Fibroblast of villous mesenchyme (primary cell): ENCODE measurements around the gene CITED4. TPM values are rescaled to one million over a fixed set of nuclear protein-coding genes. Genes with fewer than 3 reads are reported as not detected.
A peak's percentile ranks its signal among the peaks of the same experiment; 100 is the strongest.

Experiments used
- DNase-seq: peaks from one replicate; pipeline ENCODE4 v3.0.0-alpha.2; 2010; ENCODE audit warnings: low read depth
- H3K4me3 ChIP-seq: 2 replicates; pipeline ENCODE4 v1.5.1; 2011; ENCODE audit warnings: low read depth, mild to moderate bottlenecking, low read length
- CTCF ChIP-seq: IDR thresholded peaks from 2 replicates; pipeline ENCODE4 v1.5.1; 2012; ENCODE audit warnings: low read depth, mild to moderate bottlenecking, low read length; ENCODE audit not compliant: insufficient read depth
- total RNA-seq: library from RNA; depleted of rRNA; stranded (reverse); fragments of >200 nt; gene quantifications from 2 replicates; pipeline ENCODE4 v1.2.3, GENCODE V29; 2012

CITED4 gene, protein sequence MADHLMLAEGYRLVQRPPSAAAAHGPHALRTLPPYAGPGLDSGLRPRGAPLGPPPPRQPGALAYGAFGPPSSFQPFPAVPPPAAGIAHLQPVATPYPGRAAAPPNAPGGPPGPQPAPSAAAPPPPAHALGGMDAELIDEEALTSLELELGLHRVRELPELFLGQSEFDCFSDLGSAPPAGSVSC
- 1.7 and 5.2 TPM in 2 replicates for total RNA-seq

GRCh38 chr1:40862008-40862863 is at the start of gene CITED4:
CITED4 (minus strand) TSS chr1:40862363; CDS start chr1:40862127, 236 bp downstream.
- TF ChIP-seq CTCF, result no peak
- DNase-seq, result peak; percentile 90

DNA sequence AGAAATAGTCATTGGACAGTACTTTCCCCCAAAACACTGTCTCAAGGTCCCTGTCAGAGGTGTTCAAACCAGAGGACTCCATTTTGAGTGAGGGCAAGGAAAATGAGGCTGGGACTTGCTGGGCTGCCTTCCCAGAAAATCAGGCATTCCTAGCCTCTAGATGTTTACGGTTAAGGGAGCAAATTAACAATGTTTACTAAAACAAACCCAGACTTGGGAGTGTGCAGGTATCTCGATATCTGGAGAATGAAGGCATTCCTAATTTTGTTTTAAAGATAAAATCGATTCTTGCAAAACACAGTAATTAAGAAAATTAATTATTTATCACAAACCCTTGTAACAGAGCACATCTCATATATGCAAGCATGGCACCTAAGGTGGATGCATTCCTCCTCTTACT is 48.9 kb upstream of the CITED4 start:
- peak; percentile 33 for DNase-seq
- no peak for TF ChIP-seq CTCF
- H3K4me3 ChIP-seq, result no peak overlapping the region

More at GRCh38 chr1:40862008-40862863, at the start of gene CITED4:
- H3K4me3 ChIP-seq, result peak within 1 kb of the TSS; percentile 62

DNA sequence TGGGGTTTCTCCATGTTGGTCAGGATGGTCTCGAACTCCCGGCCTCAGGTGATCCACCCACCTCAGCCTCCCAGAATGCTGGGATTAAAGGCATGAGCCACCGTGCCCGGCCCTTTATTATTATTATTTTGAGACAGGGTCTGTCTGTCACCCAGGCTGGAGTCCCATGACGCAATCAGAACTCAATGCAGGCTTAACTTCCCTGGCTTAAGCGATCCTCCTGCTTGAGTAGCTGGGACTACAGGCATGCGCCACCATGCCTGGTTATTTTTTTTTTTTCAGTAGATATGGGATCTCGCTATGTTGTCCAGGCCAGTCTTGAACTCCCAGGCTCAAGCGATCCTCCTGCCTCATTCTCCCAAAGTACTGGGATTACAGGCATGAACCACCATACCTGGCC is 47.1 kb upstream of the CITED4 start:
- no peak overlapping the region for H3K4me3 ChIP-seq
- TF ChIP-seq CTCF, result no peak
- no peak for DNase-seq

- TF ChIP-seq CTCF, result no peak
- H3K4me3 ChIP-seq, result no peak overlapping the region
- no peak for DNase-seq
These were observed 46.2 kb upstream of the CITED4 start for GRCh38 chr1:40908350-40908749.

GRCh38 chr1:40907899-40908298 is 45.7 kb upstream of the CITED4 start:
- TF ChIP-seq CTCF, result no peak
- no peak for DNase-seq
- no peak overlapping the region for H3K4me3 ChIP-seq

DNA sequence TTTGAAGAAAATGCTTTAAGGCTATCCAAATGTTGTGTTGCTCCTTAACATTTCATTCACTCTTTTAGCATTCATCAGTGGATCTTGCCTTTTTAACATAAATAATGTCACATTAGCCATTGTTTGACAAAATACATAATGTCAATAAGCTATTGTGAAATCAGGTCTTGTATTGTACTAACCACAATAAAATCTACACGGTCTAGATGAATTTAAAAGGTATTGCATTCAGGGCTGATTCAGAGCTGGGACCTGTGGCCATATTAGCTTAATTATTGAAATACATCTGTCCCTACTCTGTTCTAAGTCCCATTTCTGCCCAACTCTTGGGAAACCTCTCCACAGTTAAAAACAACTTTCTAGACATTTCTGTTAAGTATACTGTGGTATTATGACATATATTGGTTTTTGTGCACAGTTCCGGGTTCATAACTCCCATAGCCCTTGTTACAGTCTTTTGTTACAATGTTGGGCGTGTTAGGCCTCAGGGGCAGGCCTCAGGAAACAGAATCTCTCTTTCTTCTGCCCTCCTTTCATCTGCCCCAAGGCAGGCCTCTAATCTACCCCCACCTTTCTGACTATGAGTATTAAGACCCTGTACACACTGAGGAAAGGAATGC is 44.7 kb upstream of the CITED4 start:
- no peak overlapping the region for H3K4me3 ChIP-seq
- no peak for DNase-seq
- TF ChIP-seq CTCF, result no peak
